Omental fat pad (tissue), 4 donors: ENCODE data around the gene ANKRD44. TPM values are rescaled to one million over a fixed set of nuclear protein-coding genes. Genes with fewer than 3 reads are reported as not detected.

Experiments
- ATAC-seq: fragments of 150-250 bp; one replicate; pipeline ENCODE4 v1.9.1; 2016; ENCODE audit warnings: mild to moderate bottlenecking, moderate library complexity; ENCODE audit not compliant: low FRiP score
- DNase-seq: peaks from one replicate; pipeline ENCODE4 v3.0.0-alpha.2; 2019; ENCODE audit warnings: low spot score
- CTCF ChIP-seq, 3 donors: fragments of 450-650 bp; IDR thresholded peaks; one replicate each; pipeline ENCODE4 v1.5.1; 2016 to 2017; ENCODE audit warnings: antibody characterized with exemption in 3 of 3, mild to moderate bottlenecking in 3 of 3, moderate library complexity in 2 of 3
- total RNA-seq, 4 donors: library from RNA; depleted of rRNA; stranded (reverse); fragments of >200 nt; gene quantifications; one replicate each; pipeline ENCODE4 v1.1.0, GENCODE V29; 2016

Gene ANKRD44
- total RNA-seq, 4 donors from 2014 or later, result 18.4 to 56.3 (median 30.1) TPM

DNA sequence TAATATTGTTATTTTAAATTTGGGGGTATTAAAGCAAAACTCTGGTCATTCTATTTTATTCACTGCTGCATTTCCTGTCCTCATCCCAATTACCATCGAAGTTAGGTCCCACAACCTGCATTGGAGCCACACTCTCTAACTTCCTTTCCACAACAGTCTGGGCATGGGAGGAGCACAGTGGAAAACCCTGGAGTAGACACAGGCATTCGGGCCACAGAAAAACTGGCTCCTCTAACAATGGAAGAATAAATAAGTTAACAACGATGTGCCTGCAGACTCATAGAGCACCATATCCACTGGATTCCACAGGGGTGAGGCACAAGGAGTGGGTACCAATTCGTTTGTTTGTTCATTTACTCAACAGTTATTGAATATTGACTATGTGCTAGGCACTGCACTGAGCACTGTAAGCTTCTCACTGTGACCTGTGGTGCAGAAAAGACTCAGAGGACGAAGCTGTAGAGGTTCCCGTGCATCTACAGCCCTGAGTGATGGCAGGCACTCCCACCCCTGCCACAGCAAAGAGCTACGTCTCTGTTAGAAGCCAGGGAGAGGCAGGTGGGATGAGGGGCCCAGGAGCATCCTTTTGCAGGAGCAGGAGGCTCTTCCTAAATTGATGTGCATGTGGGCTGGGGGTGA, 229.9 kb downstream of the ANKRD44 start:
- ATAC-seq, result no peak

GRCh38 chr2:197079832-197080555, 230.6 kb downstream of the ANKRD44 start:
- ATAC-seq (no peak), DNase-seq (no peak)
- TF ChIP-seq CTCF (IDR thresholded peaks at IDR 0.05), result no peak

More for the DNA sequence above, 229.9 kb downstream of the ANKRD44 start:
- DNase-seq, result no peak
- no peak for TF ChIP-seq CTCF (IDR thresholded peaks at IDR 0.05)

GRCh38 chr2:197079414-197079813, 231.2 kb downstream of the ANKRD44 start:
- no peak for ATAC-seq
- no peak for DNase-seq
- TF ChIP-seq CTCF (IDR thresholded peaks at IDR 0.05), result no peak

- ATAC-seq, result no peak
- no peak for TF ChIP-seq CTCF (IDR thresholded peaks at IDR 0.05)
- no peak for DNase-seq
Observed at GRCh38 chr2:197078535-197078934, 232.0 kb downstream of the ANKRD44 start.

- DNase-seq (no peak), ATAC-seq (no peak)
- no peak for TF ChIP-seq CTCF (IDR thresholded peaks at IDR 0.05)
Observed at GRCh38 chr2:197077336-197077735, 233.2 kb downstream of the ANKRD44 start.

- no peak for ATAC-seq
- DNase-seq, result no peak
- TF ChIP-seq CTCF (IDR thresholded peaks at IDR 0.05), result no peak
Observed at GRCh38 chr2:197076652-197077051, 233.9 kb downstream of the ANKRD44 start.
